ENCODE measurements around the gene NRG3.

DNA sequence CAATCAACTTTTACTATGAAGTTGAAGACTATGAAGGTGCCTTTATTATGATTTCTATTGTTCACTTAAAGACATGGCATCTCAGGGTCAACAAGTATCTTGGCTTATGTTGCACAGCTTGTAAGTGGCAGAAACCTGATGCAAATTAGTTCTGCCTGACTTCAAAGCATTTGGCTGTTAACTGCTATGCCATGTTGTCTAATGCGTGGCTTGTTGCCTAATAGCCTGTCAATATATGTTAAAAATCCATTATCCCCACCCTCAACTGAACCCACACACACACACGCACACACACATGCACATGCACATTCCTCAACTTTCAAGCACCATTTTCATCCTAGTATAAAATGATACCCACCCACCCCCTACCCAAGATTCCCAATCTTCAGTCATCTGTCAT is 217.1 kb downstream of the NRG3 start:
- TF ChIP-seq, protein P1, sequence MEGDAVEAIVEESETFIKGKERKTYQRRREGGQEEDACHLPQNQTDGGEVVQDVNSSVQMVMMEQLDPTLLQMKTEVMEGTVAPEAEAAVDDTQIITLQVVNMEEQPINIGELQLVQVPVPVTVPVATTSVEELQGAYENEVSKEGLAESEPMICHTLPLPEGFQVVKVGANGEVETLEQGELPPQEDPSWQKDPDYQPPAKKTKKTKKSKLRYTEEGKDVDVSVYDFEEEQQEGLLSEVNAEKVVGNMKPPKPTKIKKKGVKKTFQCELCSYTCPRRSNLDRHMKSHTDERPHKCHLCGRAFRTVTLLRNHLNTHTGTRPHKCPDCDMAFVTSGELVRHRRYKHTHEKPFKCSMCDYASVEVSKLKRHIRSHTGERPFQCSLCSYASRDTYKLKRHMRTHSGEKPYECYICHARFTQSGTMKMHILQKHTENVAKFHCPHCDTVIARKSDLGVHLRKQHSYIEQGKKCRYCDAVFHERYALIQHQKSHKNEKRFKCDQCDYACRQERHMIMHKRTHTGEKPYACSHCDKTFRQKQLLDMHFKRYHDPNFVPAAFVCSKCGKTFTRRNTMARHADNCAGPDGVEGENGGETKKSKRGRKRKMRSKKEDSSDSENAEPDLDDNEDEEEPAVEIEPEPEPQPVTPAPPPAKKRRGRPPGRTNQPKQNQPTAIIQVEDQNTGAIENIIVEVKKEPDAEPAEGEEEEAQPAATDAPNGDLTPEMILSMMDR (IDR thresholded peaks at IDR 0.05; ENCODE audit: insufficient read depth, low read length): no peak
- TF ChIP-seq REST (IDR thresholded peaks at IDR 0.05; ENCODE audit: insufficient replicate concordance, low read depth): no peak
- no peak for TF ChIP-seq POLR2AphosphoS5 (IDR thresholded peaks at IDR 0.05; ENCODE audit: low read depth)
- TF ChIP-seq SPI1 (IDR thresholded peaks at IDR 0.05; ENCODE audit: borderline replicate concordance, low read depth): no peak
- TF ChIP-seq GABPA (IDR thresholded peaks at IDR 0.05; ENCODE audit: low read depth): no peak
